ENCODE data around the gene CXCL5.
"Not testable (repeated sequence)": the region's sequence is repeated elsewhere in the genome, so short reads cannot be mapped to it uniquely, and the experiment has no call there.

The CXCL5 gene

GRCh38 chr4:73964862-73965611 lies 33.4 kb downstream of the CXCL5 start:
- no peak for DNase-seq

GRCh38 chr4:73962724-73963123 lies 35.8 kb downstream of the CXCL5 start:
- no peak for DNase-seq

- DNase-seq, result not testable (repeated sequence)
Observed at GRCh38 chr4:73959041-73959440, 39.4 kb downstream of the CXCL5 start.

GRCh38 chr4:73952352-73952751 lies 46.1 kb downstream of the CXCL5 start:
- DNase-seq, result no peak

- not testable (repeated sequence) for DNase-seq
Observed at GRCh38 chr4:73950376-73950920, 48.0 kb downstream of the CXCL5 start.

- no peak for DNase-seq
Observed at GRCh38 chr4:73948990-73949706, 49.3 kb downstream of the CXCL5 start.

GRCh38 chr4:73948291-73948690 lies 50.2 kb downstream of the CXCL5 start:
- DNase-seq, result no peak

GRCh38 chr4:73947239-73947985 lies 51.1 kb downstream of the CXCL5 start:
- no peak for DNase-seq

GRCh38 chr4:73945674-73946449 lies 52.6 kb downstream of the CXCL5 start:
- no peak for DNase-seq

Measured in NK-92 treated with Interleukin-12 subunit alpha and Interleukin-12 subunit beta, amount 100 ng/mL, for 24 hours (cell line).